HepG2 (cell line): ENCODE results near the gene PPIB. TPM values are rescaled to one million over a fixed set of nuclear protein-coding genes. Genes with fewer than 3 reads are reported as not detected.

Source experiments
- ATF3 ChIP-seq: sonication (generic); formaldehyde crosslinking; IDR thresholded peaks from 2 replicates; pipeline ENCODE4 v1.4.0; 2020; ENCODE audit warnings: missing genetic modification reagents
- BCL3 ChIP-seq: sonication (generic); formaldehyde crosslinking; IDR thresholded peaks from 2 replicates; pipeline ENCODE4 v1.5.1; 2020; ENCODE audit warnings: mild to moderate bottlenecking, missing genetic modification reagents, moderate library complexity
- EZH2 ChIP-seq: conservative IDR thresholded peaks from 2 replicates; pipeline ENCODE4 v1.6.1; 2012; ENCODE audit warnings: mild to moderate bottlenecking, low read depth, low read length, moderate library complexity
- HNRNPK ChIP-seq: fragments of 200-400 bp; formaldehyde crosslinking; IDR thresholded peaks from 2 replicates; pipeline ENCODE4 v1.6.1; 2018; ENCODE audit warnings: low read length, low read depth, moderate library complexity, mild to moderate bottlenecking; ENCODE audit not compliant: poor library complexity, severe bottlenecking
- KIAA2018 ChIP-seq: sonication (generic); formaldehyde crosslinking; IDR thresholded peaks from 2 replicates; pipeline ENCODE4 v1.5.0; 2020; ENCODE audit warnings: mild to moderate bottlenecking, missing genetic modification reagents, borderline replicate concordance
- MAFK ChIP-seq, 2 experiments: IDR thresholded peaks in 1 of 2; conservative IDR thresholded peaks in 1 of 2; 2 replicates each; pipeline ENCODE4 v1.6.1; 2011; ENCODE audit warnings: improper control_type of control experiment in 2 of 2, low read length in 2 of 2
- RBFOX2 ChIP-seq: fragments of 200-400 bp; formaldehyde crosslinking; IDR thresholded peaks from 2 replicates; pipeline ENCODE4 v1.6.1; 2017; ENCODE audit warnings: low read depth, mild to moderate bottlenecking, low read length
- ZNF407 ChIP-seq: sonication (generic); formaldehyde crosslinking; IDR thresholded peaks from one replicate; pipeline ENCODE4 v1.5.1; 2020; ENCODE audit warnings: mild to moderate bottlenecking, missing genetic modification reagents; ENCODE audit errors: not compliant biosample characterization
- ZNF550 ChIP-seq: sonication (generic); formaldehyde crosslinking; IDR thresholded peaks from 2 replicates; pipeline ENCODE4 v1.4.0; 2020; ENCODE audit warnings: mild to moderate bottlenecking, missing genetic modification reagents, borderline replicate concordance
- polyA plus RNA-seq, 8 experiments: library from polyadenylated mRNA; depleted of rRNA in 3 of 8; stranded (reverse) in 7 of 8; unstranded in 1 of 8; fragments of >200 nt; fragmentation: Illumina TruSeq in 4 of 8; extraction: Trizol in 4 of 8; gene quantifications; 2 replicates each; pipeline versions ENCODE4 v1.2.1 to v1.2.3, GENCODE V29; 2011 to 2016; ENCODE audit warnings: low read depth in 4 of 8, missing spikeins in 1 of 8, mixed read lengths in 1 of 8; ENCODE audit not compliant: insufficient read depth in 1 of 8
- total RNA-seq, 5 experiments: library from RNA; depleted of rRNA; stranded (reverse); fragments of >200 nt; fragmentation: Illumina TruSeq; extraction: Trizol; gene quantifications; 2 replicates each; pipeline ENCODE4 v1.2.3, GENCODE V29; 2016; ENCODE audit warnings: low read depth in 1 of 5

PPIB gene
- total and polyA plus RNA-seq, 2 of the 13 experiments (the other 11 are each of a cell fraction or from before 2014, with no cell fraction given): 780 to 882 TPM

- no peak for TF ChIP-seq ZNF407 (CRISPR knock-in tag)
- no peak for TF ChIP-seq KIAA2018 (CRISPR knock-in tag)
- TF ChIP-seq ZNF550 (CRISPR knock-in tag): no peak
- no peak for TF ChIP-seq BCL3 (CRISPR knock-in tag)
- TF ChIP-seq EZH2: no peak
- TF ChIP-seq HNRNPK: no peak
- no peak for TF ChIP-seq ATF3
- TF ChIP-seq MAFK (conservative IDR thresholded peaks at IDR 0.05 in 1 of 2, IDR thresholded peaks at IDR 0.05 in 1 of 2; ENCODE audit: low read length in 2 of 2): no peak
- TF ChIP-seq RBFOX2: peak; percentile 17; the same call in 1 of the 2 replicates
Measured at GRCh38 chr15:64155802-64156651, 6.8 kb downstream of the PPIB start (continued).
